SK-N-MC (cell line): ENCODE measurements around the gene REP15.

Experiments used
- DNase-seq: peaks from one replicate; pipeline ENCODE4 v3.0.0-alpha.2; 2011; ENCODE audit warnings: low read depth, low spot score
- H3K27ac ChIP-seq: fragments of 200-600 bp; sonication (generic); 2 replicates; pipeline ENCODE4 v1.5.1; 2016; ENCODE audit warnings: mixed run types
- H3K36me3 ChIP-seq: fragments of 200-600 bp; sonication (generic); 2 replicates; pipeline ENCODE4 v1.6.1; 2017; ENCODE audit warnings: antibody characterized with exemption, low read length, mixed read lengths; ENCODE audit not compliant: insufficient read depth
- H3K4me3 ChIP-seq: fragments of 200-600 bp; sonication (generic); 2 replicates; pipeline ENCODE4 v1.5.1; 2016
- H3K9ac ChIP-seq: fragments of 200-600 bp; sonication (generic); 2 replicates; pipeline ENCODE4 v1.8.0; 2017; ENCODE audit warnings: mixed run types, mixed read lengths; ENCODE audit not compliant: insufficient read length
- H3K9me3 ChIP-seq: fragments of 200-600 bp; sonication (generic); 2 replicates; pipeline ENCODE4 v1.6.1; 2017; ENCODE audit warnings: low read depth, mild to moderate bottlenecking, antibody characterized with exemption, low read length, moderate library complexity, mixed read lengths
- EZH2 ChIP-seq: fragments of 200-600 bp; sonication (generic); IDR thresholded peaks from one replicate; pipeline ENCODE4 v1.6.1; 2017; ENCODE audit warnings: antibody characterized with exemption
- FOXP2 ChIP-seq: optimal IDR thresholded peaks from 2 replicates; pipeline ENCODE3; 2011; ENCODE audit warnings: mild to moderate bottlenecking, moderate library complexity; ENCODE audit not compliant: insufficient read depth; ENCODE audit errors: extremely low read length, control extremely low read depth
- POLR2AphosphoS5 ChIP-seq: IDR thresholded peaks from 2 replicates; pipeline ENCODE4 v1.6.1; 2012; ENCODE audit warnings: mild to moderate bottlenecking, low read depth, low read length, borderline replicate concordance

REP15 gene

DNA sequence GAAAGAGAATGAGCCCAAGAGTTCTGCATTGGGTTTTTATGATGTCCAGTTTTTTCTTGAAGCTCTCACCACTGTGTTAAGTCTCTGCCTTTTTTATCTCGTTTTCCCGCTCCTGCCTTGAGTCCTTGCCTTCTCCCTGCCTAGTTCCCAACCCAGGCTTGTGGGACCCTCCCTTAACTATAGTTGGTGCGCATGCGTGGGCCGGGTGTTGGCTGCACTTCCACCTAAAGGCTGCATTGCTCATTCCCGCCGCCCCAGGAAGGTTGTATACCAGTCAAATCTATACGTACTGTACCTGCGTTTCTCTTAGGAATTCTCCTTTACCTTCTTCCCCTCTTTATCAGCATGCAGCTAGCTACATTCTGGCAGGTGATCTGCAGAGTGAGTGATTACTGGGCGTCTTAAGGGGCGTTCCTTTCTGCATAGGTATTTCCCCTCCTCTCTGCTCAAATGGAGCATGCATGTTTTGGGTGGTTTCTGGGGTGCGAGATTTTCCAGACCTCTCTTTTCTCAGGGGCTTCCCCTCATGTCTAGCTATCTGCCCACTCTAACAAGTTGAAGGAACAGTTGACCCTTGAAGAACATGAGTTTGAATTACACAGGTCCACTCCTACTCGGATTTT lies 6.6 kb upstream of the REP15 start:
- DNase-seq: no peak
- no peaks in the 10 kb centered on the region for H3K9me3 ChIP-seq
- H3K9ac ChIP-seq: no peak overlapping the region
- no peak overlapping the region for H3K4me3 ChIP-seq
- TF ChIP-seq EZH2: no peak
- TF ChIP-seq FOXP2: no peak
- no peak for TF ChIP-seq POLR2AphosphoS5
- H3K27ac ChIP-seq: no peak overlapping the region
- H3K36me3 ChIP-seq: peaks cover 10% of the 10 kb centered on the region

GRCh38 chr12:27693403-27693802 lies 2.8 kb upstream of the REP15 start:
- no peak for TF ChIP-seq POLR2AphosphoS5
- no peak for TF ChIP-seq FOXP2
- TF ChIP-seq EZH2: no peak

DNA sequence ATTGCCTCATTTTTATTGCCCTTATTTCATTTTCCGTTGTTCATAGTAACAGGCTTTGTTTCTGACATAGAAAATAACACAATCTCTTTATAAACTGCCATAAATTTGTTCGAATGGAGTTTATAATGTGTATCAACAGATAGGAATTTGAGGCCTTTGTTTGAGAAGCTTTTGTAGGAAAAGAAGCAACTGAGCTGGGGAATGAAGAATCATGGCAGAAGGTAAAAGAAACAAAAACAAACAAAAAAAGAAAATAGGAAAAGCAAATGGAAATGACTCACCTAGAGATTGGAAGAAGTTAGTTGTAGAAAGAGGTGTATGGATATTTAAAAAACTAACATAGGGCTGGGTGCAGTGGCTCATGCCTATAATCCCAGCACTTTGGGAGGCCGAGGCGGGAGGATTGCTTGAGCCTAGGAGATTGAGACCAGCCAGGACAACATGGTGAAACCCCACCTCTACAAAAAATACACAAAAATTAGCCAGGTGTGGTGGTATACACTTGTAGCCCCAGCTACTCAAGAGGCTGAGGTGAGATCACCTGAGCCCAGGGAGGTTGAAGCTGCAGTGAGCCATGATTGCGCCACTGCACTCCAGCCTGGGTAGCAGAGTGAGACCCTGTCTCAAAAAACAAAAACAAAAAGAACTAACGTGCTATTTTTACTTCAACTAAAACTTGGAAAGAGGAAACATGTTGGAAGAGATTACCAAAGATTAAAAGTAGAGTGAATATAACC lies 523 bp upstream of the REP15 start:
- TF ChIP-seq POLR2AphosphoS5 (no peak), FOXP2 (no peak), EZH2 (no peak)
- H3K9ac ChIP-seq: no peak overlapping the region
- DNase-seq: no peak
- peaks cover 14% of the 10 kb centered on the region for H3K36me3 ChIP-seq
- H3K4me3 ChIP-seq: no peak overlapping the region
- H3K27ac ChIP-seq: no peak overlapping the region
- no peaks in the 10 kb centered on the region for H3K9me3 ChIP-seq

More at GRCh38 chr12:27693403-27693802, 2.8 kb upstream of the REP15 start:
- H3K27ac ChIP-seq: no peak overlapping the region
- H3K4me3 ChIP-seq: no peak overlapping the region
- peaks cover 14% of the 10 kb centered on the region for H3K36me3 ChIP-seq
- H3K9me3 ChIP-seq: no peaks in the 10 kb centered on the region
- DNase-seq: no peak
- no peak overlapping the region for H3K9ac ChIP-seq

DNA sequence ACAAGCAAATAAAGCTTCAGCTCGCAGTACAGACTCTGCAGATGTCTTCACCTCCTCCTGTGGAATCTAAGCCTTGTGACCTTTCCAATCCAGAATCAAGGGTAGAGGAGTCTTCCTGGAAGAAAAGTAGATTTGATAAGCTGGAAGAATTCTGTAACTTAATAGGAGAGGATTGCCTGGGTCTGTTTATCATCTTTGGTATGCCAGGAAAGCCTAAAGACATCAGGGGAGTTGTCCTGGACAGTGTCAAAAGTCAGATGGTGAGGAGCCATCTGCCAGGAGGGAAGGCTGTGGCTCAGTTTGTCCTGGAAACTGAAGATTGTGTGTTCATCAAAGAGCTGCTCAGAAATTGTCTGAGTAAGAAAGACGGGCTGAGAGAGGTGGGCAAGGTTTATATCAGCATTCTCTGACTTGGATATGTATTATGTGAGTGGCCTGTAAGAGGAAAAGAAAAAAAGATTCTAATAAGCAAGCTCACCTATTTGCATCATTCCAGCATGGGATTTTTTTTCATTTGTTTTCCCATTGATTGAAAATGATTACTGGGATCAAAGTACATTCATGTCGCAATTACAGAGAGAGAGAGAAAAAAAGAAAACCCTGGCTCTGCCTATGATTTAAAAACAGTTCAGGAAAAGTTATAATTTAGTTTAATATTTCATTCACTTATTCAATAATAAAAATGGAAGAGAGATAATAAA lies 767 bp downstream of the REP15 start:
- DNase-seq: no peak
- Histone ChIP-seq H3K9me3 (no peaks in the 10 kb centered on the region), H3K4me3 (no peak overlapping the region), H3K36me3 (peaks cover 9% of the 10 kb centered on the region; the same call in 1 of the 2 replicates), H3K9ac (no peak overlapping the region), H3K27ac (no peak overlapping the region)
- no peak for TF ChIP-seq EZH2
- TF ChIP-seq FOXP2: no peak

DNA sequence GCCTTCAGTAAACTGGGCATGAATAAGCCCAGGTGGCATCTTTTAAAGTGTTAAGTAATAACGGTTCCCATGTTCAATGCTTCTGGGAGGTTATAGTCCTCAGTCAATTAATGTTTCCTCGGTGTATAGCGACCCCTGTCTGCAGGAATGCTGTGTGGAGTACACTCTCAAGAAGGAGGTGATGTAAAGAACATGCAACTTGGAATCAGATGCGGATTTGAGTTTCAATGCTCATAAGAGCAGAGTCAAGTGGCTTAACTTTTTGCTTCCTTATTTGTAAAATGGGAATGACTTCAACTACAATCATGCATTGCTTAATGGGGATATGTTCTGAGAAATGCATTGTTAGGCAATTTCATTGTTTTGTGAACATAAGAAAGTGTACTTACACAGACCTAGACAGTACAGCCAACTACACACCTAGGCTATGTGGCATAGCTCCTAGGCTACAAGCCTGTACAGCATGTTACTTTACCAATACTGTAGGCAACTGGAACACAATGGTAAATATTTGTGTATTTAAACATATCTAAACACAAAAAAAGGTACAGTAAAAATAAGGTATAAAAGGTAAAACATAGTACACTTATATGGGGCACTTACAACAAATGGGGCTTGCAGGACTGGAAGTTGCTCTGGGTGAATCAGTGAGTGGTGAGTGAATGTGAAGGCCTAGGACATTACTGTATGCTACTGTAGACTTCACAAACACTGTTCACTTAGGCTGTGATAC lies 7.6 kb downstream of the REP15 start:
- Histone ChIP-seq H3K9ac (peak overlapping the region; percentile 23), H3K4me3 (no peak overlapping the region)

GRCh38 chr12:27705263-27705662 lies 9.0 kb downstream of the REP15 start:
- no peak for DNase-seq
- H3K9me3 ChIP-seq: no peaks in the 10 kb centered on the region
- no peak overlapping the region for H3K4me3 ChIP-seq
- TF ChIP-seq EZH2 (no peak), POLR2AphosphoS5 (no peak), FOXP2 (no peak)
- H3K9ac ChIP-seq: no peak overlapping the region
- no peaks in the 10 kb centered on the region for H3K36me3 ChIP-seq
- no peak overlapping the region for H3K27ac ChIP-seq

More for the DNA sequence above, 7.6 kb downstream of the REP15 start:
- Histone ChIP-seq H3K36me3 (no peaks in the 10 kb centered on the region), H3K27ac (peak overlapping the region; percentile 58; the same call in 1 of the 2 replicates), H3K9me3 (no peaks in the 10 kb centered on the region)
- TF ChIP-seq POLR2AphosphoS5 (no peak), EZH2 (no peak)
- DNase-seq: peak; percentile 76

DNA sequence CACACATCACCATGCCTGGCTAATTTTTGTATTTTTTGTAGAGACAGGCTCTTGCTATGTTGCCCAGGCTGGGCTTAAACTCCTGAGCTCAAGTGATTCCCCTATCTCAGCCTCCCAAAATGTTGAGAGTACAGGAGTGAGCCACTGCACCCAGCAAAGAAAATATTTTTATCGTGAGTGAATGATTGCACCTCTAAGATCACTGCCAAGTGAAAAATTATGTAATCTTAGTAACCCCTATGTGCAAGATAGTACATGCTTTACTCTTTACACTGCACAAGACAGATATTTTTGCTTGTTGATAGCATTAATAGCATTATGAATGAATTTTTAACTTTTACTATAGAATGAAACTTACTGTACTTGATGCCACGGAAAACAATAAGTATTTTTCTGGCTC lies 11.0 kb downstream of the REP15 start:
- TF ChIP-seq EZH2 (no peak), POLR2AphosphoS5 (no peak), FOXP2 (no peak)
- no peak overlapping the region for H3K4me3 ChIP-seq
- no peaks in the 10 kb centered on the region for H3K9me3 ChIP-seq
- DNase-seq: no peak
- H3K36me3 ChIP-seq: no peaks in the 10 kb centered on the region
- H3K9ac ChIP-seq: no peak overlapping the region
- no peak overlapping the region for H3K27ac ChIP-seq
